Common myeloid progenitor, CD34-positive (primary cell): ENCODE data around the gene ADD3. TPM values are rescaled to one million over a fixed set of nuclear protein-coding genes. Genes with fewer than 3 reads are reported as not detected.
A peak's percentile ranks its signal among the peaks of the same experiment; 100 is the strongest.

Source experiments
- CTCF ChIA-PET: fragments of 350-600 bp; sonication (Branson Sonifier 250); formaldehyde crosslinking; loops from one replicate; lab custom pipeline; 2021; ENCODE audit warnings: antibody characterized with exemption; lab: Charles Lee
- POLR2A ChIA-PET: fragments of 350-600 bp; sonication (Branson Sonifier 250); formaldehyde crosslinking; loops from one replicate; lab custom pipeline; 2021; ENCODE audit warnings: antibody characterized with exemption; lab: Charles Lee
- DNase-seq, 3 donors: peaks; one replicate each; pipeline versions ENCODE4 v3.0.0 to v3.0.0-alpha.2; 2013
- H3K27ac ChIP-seq, 2 experiments: 1 replicate in 1 of 2; 2 replicates in 1 of 2; pipeline ENCODE4 v1.7.0; 2013; ENCODE audit warnings: inconsistent platforms in 2 of 2, low read length in 2 of 2, mild to moderate bottlenecking in 2 of 2, low read depth in 1 of 2, moderate library complexity in 1 of 2; ENCODE audit not compliant: severe bottlenecking in 2 of 2, insufficient read depth in 1 of 2, poor library complexity in 1 of 2
- H3K27me3 ChIP-seq, 5 experiments: replicated peaks in 2 of 5; 1 replicate in 3 of 5; 2 replicates in 2 of 5; pipeline versions ENCODE4 v1.6.1 to v1.7.0; 2013; ENCODE audit warnings: low read length in 4 of 5, mild to moderate bottlenecking in 2 of 5, moderate library complexity in 2 of 5, inconsistent platforms in 1 of 5; ENCODE audit not compliant: insufficient read depth in 5 of 5, control insufficient read depth in 4 of 5
- H3K36me3 ChIP-seq, 4 experiments: 1 replicate in 2 of 4; 2 replicates in 2 of 4; pipeline versions ENCODE4 v1.6.1 to v1.7.0; 2013; ENCODE audit warnings: low read length in 3 of 4, control low read depth in 1 of 4, mild to moderate bottlenecking in 1 of 4; ENCODE audit not compliant: control insufficient read depth in 4 of 4, insufficient read depth in 4 of 4
- H3K4me1 ChIP-seq, 4 experiments: 1 replicate in 3 of 4; 2 replicates in 1 of 4; pipeline versions ENCODE4 v1.6.1 to v1.7.1; 2013; ENCODE audit warnings: low read length in 3 of 4, mild to moderate bottlenecking in 3 of 4, control low read depth in 1 of 4, inconsistent platforms in 1 of 4, moderate library complexity in 1 of 4; ENCODE audit not compliant: control insufficient read depth in 4 of 4, insufficient read depth in 4 of 4; ENCODE audit errors: control extremely low read depth in 1 of 4
- H3K4me3 ChIP-seq, 7 experiments: 1 replicate in 4 of 7; 2 replicates in 3 of 7; pipeline versions ENCODE4 v1.5.1 to v1.7.0; 2013; ENCODE audit warnings: mild to moderate bottlenecking in 7 of 7, low read length in 6 of 7, moderate library complexity in 6 of 7, inconsistent platforms in 2 of 7, low read depth in 2 of 7, control low read depth in 1 of 7; ENCODE audit not compliant: insufficient read depth in 4 of 7, control insufficient read depth in 1 of 7; ENCODE audit errors: extremely low read depth in 1 of 7
- H3K9me3 ChIP-seq, 5 experiments: 1 replicate in 4 of 5; 2 replicates in 1 of 5; pipeline versions ENCODE4 v1.6.1 to v1.7.1; 2013; ENCODE audit warnings: low read length in 4 of 5, mild to moderate bottlenecking in 2 of 5, inconsistent platforms in 1 of 5, low read depth in 1 of 5, moderate library complexity in 1 of 5; ENCODE audit not compliant: control insufficient read depth in 4 of 5, insufficient read depth in 2 of 5; ENCODE audit errors: control extremely low read depth in 1 of 5
- WGBS: methylation state at CpG from one replicate; pipeline ENCODE4 v1.1.5; 2013; ENCODE audit not compliant: insufficient coverage; 5-methylcytosine and 5-hydroxymethylcytosine counted together
- polyA plus RNA-seq: library from polyadenylated mRNA; unstranded; fragments of 120-200 nt; gene quantifications from one replicate; pipeline ENCODE4 v1.2.1, GENCODE V29; 2013

The ADD3 gene
- polyA plus RNA-seq: 69.0 TPM

DNA sequence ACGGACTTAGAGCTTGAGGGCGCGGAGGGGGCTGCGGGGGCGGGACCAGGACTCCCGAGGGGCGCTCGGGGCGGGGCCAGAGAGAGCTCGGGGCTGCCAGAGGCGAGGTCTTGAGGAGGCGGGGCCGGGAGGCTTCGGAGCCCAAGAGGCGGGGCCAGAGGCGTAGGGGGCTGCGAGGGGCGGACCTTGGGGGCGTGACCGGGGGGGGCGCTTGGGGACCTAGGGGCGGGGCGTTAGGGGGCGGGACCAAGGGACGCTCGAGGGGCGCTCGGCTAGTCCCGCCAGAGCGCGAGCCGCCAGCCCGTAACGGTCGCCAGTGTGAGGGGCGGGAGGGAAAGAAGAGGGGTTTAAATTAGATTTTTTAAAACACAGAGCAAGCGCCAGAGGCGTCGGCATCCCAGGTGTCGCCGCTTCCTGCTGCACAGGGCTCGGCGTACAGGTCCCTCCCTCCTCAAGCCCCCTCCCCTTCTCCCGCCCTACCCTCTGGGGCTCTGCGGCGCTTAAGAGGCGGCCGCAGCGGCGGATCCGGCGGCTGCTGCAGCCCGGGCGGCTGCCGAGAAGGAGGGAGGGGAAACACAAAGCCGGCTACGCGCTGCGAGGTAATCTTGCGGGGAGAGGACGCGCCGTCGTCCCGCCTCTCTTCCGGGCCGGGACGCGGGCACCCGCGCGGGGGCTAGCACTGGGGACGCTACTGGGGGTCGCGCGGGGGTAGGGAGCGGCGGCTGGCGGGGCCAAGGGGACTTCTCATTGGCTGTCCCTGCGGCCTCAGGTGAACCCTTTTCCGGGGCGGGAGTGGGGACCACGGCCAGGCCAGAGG is at the start of gene ADD3:
Gene ADD3 (plus strand): TSS at position 284 of the 817 bp plus-strand sequence. CDS start 92,670 bp downstream, outside the sequence.
- CTCF ChIA-PET: interaction anchor here (0.6 to 1.8 kb wide), 5 partner anchors 27 to 70 kb away, joined by 3 to 5 read pairs (median 4); no protein-coding TSS in a partner anchor
- peak; percentile 93 to 97 (median 96) for DNase-seq
- Histone ChIP-seq H3K27me3 (no peaks in the 10 kb centered on the region), H3K4me1 (peaks cover 23 to 36% (median 28%) of the 10 kb centered on the region in 4 experiments), H3K4me3 (peak within 1 kb of the TSS; percentile 78 to 94 (median 86)), H3K27ac (peak within 1 kb of the TSS; percentile 33 to 82), H3K36me3 (no peaks in the 10 kb centered on the region), H3K9me3 (no peaks in the 10 kb centered on the region)
- POLR2A ChIA-PET: interaction anchor here (1.4 kb wide), 1 partner anchor 69 kb away, joined by 4 read pairs; no protein-coding TSS in a partner anchor
- 0% methylated on average over 45 of the region's 83 CpGs for WGBS

DNA sequence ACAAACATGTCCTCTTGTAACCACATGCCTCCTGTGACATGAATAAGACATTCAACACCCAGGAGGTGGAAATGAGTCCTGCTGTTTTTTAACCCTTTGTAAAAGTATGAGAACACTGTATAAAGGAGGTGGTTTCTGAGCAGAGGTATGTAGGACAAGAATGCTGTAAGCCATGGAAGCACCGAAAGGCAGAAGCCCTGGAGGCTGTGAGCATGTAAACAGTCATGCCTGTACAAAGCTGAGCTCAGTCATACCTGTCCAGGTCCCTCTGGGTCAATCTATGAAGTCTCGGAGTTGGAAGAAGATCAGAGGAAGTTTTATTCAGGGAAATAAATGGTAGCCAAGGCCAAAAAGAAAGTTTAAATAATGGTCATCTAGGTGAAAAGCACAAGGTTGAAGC is 49.7 kb upstream of the ADD3 start:
- Histone ChIP-seq H3K9me3 (no peaks in the 10 kb centered on the region), H3K4me3 (no peak overlapping the region), H3K36me3 (no peaks in the 10 kb centered on the region), H3K4me1 (no peaks in the 10 kb centered on the region), H3K27me3 (no peaks in the 10 kb centered on the region), H3K27ac (no peak overlapping the region)
- WGBS: 100% methylated on average over 2 of the region's 2 CpGs
- POLR2A ChIA-PET: no interaction called here
- no peak for DNase-seq
- CTCF ChIA-PET: interaction anchor here (0.6 to 1.3 kb wide), 3 partner anchors 16 to 74 kb away, joined by 3 to 4 read pairs (median 3); no protein-coding TSS in a partner anchor

DNA sequence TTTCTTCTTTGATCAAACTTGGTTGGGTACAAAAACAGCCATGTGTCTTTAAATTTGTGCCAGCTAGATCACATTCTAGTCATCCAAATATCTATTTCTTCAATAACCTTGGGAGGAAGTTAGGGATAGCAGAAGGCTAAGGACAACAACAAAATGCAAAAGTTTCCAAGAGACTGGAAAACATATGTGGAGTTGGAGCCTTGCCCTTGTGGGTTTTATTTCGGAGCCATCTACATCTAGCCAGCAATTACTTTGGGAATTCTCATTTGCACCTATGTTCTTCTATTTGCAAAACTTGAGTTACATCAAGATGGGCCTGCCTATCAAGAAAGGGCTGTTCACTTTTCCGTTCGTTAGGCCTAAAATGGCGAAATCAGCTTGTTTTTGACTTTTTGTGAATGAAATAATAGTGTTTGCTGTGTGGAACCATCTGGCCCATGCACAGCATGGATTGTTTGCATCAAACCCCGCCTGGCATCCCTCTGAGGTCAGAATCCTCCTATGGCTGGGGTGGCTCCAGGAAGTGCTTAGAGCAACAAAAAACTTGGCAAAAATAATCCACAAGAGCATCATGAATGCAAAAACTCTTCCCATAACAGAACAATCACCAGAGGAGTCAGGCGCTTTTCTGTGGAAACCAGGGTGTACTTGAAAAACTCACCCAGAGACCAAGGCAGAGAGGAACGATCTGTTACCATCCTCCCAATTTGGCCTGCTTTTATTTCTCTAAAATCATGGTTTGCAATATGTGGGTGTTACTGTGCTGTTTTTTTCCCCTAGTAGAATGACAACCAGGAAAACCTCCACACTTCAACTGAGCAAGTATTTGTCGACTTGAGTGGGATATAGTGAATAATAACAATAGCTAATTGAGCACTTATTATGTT is 48.3 kb upstream of the ADD3 start:
- Histone ChIP-seq H3K27ac (no peak overlapping the region), H3K4me3 (no peak overlapping the region), H3K4me1 (no peaks in the 10 kb centered on the region), H3K27me3 (no peaks in the 10 kb centered on the region), H3K9me3 (no peaks in the 10 kb centered on the region), H3K36me3 (no peaks in the 10 kb centered on the region)
- 100% methylated on average over 5 of the region's 8 CpGs for WGBS
- POLR2A ChIA-PET: interaction anchor here (0.7 kb wide), 1 partner anchor 89 kb away, joined by 4 read pairs; no protein-coding TSS in a partner anchor
- no peak for DNase-seq
- CTCF ChIA-PET: interaction anchor here (1.3 kb wide), 1 partner anchor 75 kb away, joined by 3 read pairs; no protein-coding TSS in a partner anchor

DNA sequence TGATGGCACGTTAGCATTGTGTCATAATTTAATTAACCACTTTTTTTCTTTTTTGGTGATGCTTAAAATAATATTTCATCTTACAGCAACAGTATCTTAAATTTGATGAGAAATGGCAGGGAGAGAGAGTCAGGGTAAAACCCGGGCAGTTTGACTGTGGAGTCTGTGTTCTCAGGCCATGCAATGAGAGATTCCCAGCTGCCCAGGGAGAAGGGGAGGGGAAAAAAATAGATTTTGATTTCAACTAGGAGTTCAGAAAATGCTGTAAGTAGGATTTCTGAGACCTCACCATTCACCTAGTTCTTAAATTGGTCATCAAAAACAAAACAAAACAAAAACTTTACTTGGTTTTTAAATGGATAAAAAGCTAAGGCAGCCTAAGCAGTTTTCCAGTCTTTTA is 47.1 kb upstream of the ADD3 start:
- H3K36me3 ChIP-seq: no peaks in the 10 kb centered on the region
- H3K4me1 ChIP-seq: no peaks in the 10 kb centered on the region
- no CpG with 5 or more reads among the region's 2 CpGs for WGBS
- ChIA-PET POLR2A (no interaction called here), CTCF (no interaction called here)
- no peaks in the 10 kb centered on the region for H3K27me3 ChIP-seq
- H3K4me3 ChIP-seq: no peak overlapping the region
- no peak overlapping the region for H3K27ac ChIP-seq
- no peaks in the 10 kb centered on the region for H3K9me3 ChIP-seq
- no peak for DNase-seq

- no peak overlapping the region for H3K4me3 ChIP-seq
- no peak overlapping the region for H3K27ac ChIP-seq
- H3K4me1 ChIP-seq: no peaks in the 10 kb centered on the region
- CTCF ChIA-PET: no interaction called here
- DNase-seq: no peak
- no peaks in the 10 kb centered on the region for H3K36me3 ChIP-seq
- WGBS: 100% methylated on average over 1 of the region's 5 CpGs
- POLR2A ChIA-PET: no interaction called here
- H3K27me3 ChIP-seq: no peaks in the 10 kb centered on the region
- no peaks in the 10 kb centered on the region for H3K9me3 ChIP-seq
Observed at GRCh38 chr10:109961174-109962001, 46.4 kb upstream of the ADD3 start.

DNA sequence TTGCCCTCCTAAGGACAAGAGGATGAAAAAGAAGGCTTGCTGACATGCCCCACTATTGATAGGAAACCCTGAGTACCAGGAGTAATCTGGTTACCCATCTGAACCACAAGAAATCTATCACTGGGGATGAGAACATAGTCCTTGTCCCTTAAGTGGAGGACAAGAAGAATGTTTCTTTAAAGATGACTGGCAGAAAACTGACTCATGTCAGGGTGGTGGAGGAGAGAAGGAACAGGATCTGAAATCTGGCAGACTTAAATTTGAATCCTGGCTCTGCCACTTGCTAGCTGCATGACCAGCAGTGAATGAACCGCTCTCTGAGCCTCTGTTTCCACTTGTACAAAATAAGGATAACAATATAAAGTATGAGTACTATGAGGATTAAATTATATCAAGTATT is 45.5 kb upstream of the ADD3 start:
- no peaks in the 10 kb centered on the region for H3K36me3 ChIP-seq
- H3K4me3 ChIP-seq: no peak overlapping the region
- H3K27me3 ChIP-seq: no peaks in the 10 kb centered on the region
- ChIA-PET CTCF (no interaction called here), POLR2A (no interaction called here)
- no peak overlapping the region for H3K27ac ChIP-seq
- WGBS: no CpG with 5 or more reads among the region's 1 CpG
- H3K9me3 ChIP-seq: no peaks in the 10 kb centered on the region
- DNase-seq: no peak
- H3K4me1 ChIP-seq: no peaks in the 10 kb centered on the region
